Activated naive CD8-positive, alpha-beta T cell treated with anti-CD3 and anti-CD28 coated beads, Interleukin-2, amount 50 U/mL, for 24 hours (primary cell): ENCODE results near the gene ZMYM5.
"Not testable (repeated sequence)": the region's sequence is repeated elsewhere in the genome, so short reads cannot be mapped to it uniquely, and the experiment has no call there.

Experiments used
- ATAC-seq: fragments of 150-1000 bp; cut with Tn5 transposase; one replicate; pipeline ENCODE4 v1.10.0; 2021
- DNase-seq: peaks from one replicate; pipeline ENCODE4 v3.0.0; 2021
- H3K27ac Mint-ChIP-seq: one replicate; pipeline ENCODE4 v1.8.0; 2021; ENCODE audit warnings: mild to moderate bottlenecking, mixed read lengths
- H3K27me3 Mint-ChIP-seq: one replicate; pipeline ENCODE4 v1.8.0; 2021; ENCODE audit warnings: mixed read lengths
- H3K36me3 Mint-ChIP-seq: one replicate; pipeline ENCODE4 v1.8.0; 2021; ENCODE audit warnings: low read depth, mixed read lengths
- H3K4me1 Mint-ChIP-seq: one replicate; pipeline ENCODE4 v1.8.0; 2021; ENCODE audit warnings: mixed read lengths
- H3K4me3 Mint-ChIP-seq: one replicate; pipeline ENCODE4 v1.8.0; 2021; ENCODE audit warnings: mild to moderate bottlenecking, moderate library complexity, mixed read lengths
- H3K9me3 Mint-ChIP-seq: one replicate; pipeline ENCODE4 v1.8.0; 2021; ENCODE audit warnings: mixed read lengths

The ZMYM5 gene

DNA sequence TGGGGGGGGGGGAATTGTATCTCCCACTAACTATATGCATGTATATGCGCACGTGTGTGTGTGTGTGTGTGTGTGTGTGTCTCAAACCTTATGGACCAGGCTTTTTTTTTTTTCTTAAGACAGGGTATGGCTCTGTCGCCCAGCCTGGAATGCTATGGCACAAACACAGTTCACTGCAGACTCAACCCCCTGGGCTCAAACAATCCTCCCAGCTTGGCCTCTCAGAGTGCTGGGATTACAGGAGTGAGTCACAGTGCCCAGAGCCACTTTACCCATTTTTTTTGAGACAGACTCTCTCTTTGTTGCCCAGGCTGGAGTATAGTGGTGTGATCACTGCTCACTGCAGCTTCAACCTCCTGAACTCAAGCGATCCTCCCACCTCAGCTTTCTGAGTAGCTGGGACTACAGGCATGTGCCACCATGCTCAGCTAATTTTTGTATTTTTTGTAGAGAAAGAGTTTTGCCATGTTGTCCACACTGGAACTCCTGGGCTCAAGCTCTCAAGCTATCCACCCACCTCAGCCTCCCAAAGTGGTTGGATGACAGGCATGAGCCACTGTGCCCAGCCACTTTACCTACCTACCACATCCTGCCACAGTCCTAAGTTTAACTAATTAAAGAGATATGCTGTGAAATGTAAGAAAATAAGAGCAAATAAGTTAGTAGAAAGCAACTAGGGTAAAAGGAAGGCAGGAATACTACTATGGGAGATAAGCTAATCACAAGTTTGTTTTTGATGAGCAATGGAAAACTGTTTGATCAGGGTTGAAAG lies 2.4 kb downstream of the ZMYM5 start:
- H3K4me3 Mint-ChIP-seq, result peak overlapping the region; percentile 92
- no peaks in the 10 kb centered on the region for H3K27me3 Mint-ChIP-seq
- H3K36me3 Mint-ChIP-seq, result peaks cover 32% of the 10 kb centered on the region
- peaks cover 4% of the 10 kb centered on the region for H3K9me3 Mint-ChIP-seq
- H3K4me1 Mint-ChIP-seq, result peaks cover 42% of the 10 kb centered on the region
- peak overlapping the region; percentile 94 for H3K27ac Mint-ChIP-seq
- DNase-seq (no peak), ATAC-seq (no peak)

DNA sequence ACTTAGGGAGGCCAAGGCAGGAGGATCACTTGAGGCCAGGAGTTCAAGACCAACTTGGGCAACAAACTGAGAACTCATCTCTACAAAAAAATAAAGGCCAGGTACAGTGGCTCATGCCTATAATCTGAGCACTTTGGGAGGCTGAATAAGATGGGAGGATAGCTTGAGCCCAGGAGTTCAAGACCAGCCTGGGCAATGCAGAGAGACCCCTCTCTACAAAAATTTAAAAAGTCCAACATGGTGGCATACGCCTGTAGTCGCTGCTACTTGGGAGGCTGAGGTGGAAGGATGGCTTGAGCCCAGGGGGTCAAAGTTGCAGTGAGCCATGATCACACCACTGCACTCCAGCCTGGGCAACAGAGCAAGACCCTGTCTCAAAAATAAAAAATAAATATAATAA lies 5.8 kb downstream of the ZMYM5 start:
- H3K4me3 Mint-ChIP-seq, DNase-seq, H3K9me3 Mint-ChIP-seq, H3K27ac Mint-ChIP-seq, H3K27me3 Mint-ChIP-seq, ATAC-seq: not testable (repeated sequence)
- H3K36me3 Mint-ChIP-seq, result peaks cover 40% of the 10 kb centered on the region
- peaks cover 42% of the 10 kb centered on the region for H3K4me1 Mint-ChIP-seq

DNA sequence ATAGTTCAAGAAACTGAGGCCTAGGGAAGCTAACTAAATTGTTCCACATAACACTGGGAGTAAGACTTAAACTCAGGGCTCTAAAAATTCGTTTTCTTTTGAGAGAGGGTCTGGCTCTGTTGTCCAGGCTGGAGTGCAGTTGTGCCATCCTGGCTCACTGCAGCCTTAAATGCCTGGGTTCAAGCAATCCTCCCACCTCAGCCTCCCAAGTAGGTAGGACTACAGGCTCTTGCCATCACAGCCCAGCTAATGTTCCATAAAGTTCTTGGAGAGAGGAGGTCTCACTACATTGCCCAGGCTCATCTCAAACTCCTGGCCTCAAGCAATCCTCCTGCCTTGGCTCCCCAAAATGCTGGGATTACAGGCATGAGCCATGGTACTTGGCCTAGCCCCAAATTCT lies 10.7 kb downstream of the ZMYM5 start:
- Mint-ChIP-seq H3K4me3 (no peak overlapping the region), H3K9me3 (peaks cover 4% of the 10 kb centered on the region), H3K4me1 (peaks cover 23% of the 10 kb centered on the region), H3K36me3 (peaks cover 34% of the 10 kb centered on the region), H3K27me3 (no peaks in the 10 kb centered on the region), H3K27ac (no peak overlapping the region)
- ATAC-seq (no peak), DNase-seq (no peak)

DNA sequence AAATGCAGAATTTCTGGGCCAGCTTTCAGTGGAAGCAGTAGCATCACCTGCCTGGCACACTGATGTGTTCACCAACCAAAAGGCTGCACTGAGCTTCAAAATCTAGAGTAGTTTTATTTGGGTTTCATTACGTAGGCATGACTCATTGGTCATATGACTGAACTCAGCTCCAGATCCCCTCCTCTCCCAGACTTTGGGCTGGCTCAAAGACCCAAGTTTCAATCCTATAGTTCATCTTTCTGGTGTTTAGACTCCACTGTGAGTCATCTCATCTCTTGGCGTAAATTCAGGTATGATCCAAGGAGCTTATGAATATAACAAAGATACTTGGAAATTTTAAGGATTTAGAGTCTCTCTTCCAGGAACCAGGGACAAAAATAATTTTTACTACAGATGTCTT lies 17.7 kb downstream of the ZMYM5 start:
- Mint-ChIP-seq H3K4me3 (no peak overlapping the region), H3K27me3 (no peaks in the 10 kb centered on the region), H3K36me3 (peaks cover 14% of the 10 kb centered on the region), H3K4me1 (peaks cover 13% of the 10 kb centered on the region), H3K27ac (no peak overlapping the region), H3K9me3 (no peaks in the 10 kb centered on the region)
- peak; percentile 82 for ATAC-seq
- DNase-seq, result no peak

DNA sequence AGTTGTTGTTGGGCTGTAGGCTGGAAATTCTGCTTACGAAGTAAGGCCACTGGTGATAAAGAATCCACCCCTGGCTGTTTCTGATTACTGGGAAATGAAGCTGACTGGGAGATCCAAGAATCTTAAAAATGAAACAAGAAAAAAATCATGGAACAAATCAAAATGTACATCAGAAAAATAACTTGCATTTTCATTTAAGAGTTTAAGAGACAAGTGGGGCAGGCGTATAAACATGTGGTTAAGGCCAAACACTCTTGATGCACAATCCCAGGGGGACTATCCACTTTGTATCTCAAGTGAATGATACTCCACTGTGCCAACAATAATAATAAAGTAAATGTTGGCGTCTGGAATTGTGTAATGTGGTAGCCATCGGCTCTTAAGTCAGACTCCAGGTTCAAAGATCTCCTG lies 24.6 kb downstream of the ZMYM5 start:
- DNase-seq, result no peak
- no peaks in the 10 kb centered on the region for H3K27me3 Mint-ChIP-seq
- H3K36me3 Mint-ChIP-seq, result peaks cover 43% of the 10 kb centered on the region
- H3K4me1 Mint-ChIP-seq, result peaks cover 2% of the 10 kb centered on the region
- H3K27ac Mint-ChIP-seq, result no peak overlapping the region
- ATAC-seq, result no peak
- H3K4me3 Mint-ChIP-seq, result no peak overlapping the region
- no peaks in the 10 kb centered on the region for H3K9me3 Mint-ChIP-seq

DNA sequence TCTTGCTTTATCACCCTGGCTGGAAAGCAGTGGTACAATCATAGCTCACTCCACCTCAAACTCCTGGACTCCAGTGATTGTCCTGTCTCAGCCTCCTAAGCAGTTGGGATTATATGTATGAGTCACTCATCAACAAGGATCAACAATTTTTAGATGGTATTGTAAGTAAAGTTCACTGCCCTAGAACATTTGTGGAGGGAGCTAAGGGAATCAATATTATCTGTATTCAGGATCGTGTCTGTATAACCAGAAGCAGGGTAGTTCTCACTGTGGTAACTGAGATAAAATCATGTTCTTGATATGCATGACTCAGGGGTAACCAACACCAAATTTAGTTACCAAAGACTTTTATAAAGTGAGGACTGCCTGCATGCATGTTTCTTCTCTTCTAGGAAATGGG lies 27.0 kb downstream of the ZMYM5 start:
- ATAC-seq, result no peak
- no peaks in the 10 kb centered on the region for H3K9me3 Mint-ChIP-seq
- H3K27me3 Mint-ChIP-seq, result no peaks in the 10 kb centered on the region

DNA sequence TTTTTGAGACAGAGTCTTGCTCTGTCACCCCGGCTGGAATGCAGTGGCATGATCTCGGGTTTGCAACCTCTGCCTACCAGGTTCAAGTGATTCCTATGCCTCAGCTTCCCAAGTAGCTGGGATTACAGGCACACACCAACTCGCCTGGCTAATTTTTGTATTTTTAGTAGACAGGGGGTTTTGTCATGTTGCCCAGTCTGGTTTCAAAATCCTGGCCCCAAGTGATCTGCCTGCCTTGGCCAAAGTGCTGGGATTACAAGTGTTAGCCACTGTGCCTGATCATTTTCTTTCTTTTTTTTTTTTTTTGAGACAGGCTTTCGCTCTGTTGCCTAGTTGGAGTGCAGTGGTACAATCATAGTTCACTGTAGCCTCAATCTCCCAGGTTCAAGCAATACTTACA lies 28.7 kb downstream of the ZMYM5 start:
- ATAC-seq (no peak), DNase-seq (no peak)
- Mint-ChIP-seq H3K27me3 (no peaks in the 10 kb centered on the region), H3K36me3 (peaks cover 49% of the 10 kb centered on the region), H3K9me3 (no peaks in the 10 kb centered on the region), H3K4me1 (peaks cover 2% of the 10 kb centered on the region), H3K4me3 (no peak overlapping the region), H3K27ac (no peak overlapping the region)

More for the DNA sequence above, 27.0 kb downstream of the ZMYM5 start:
- no peak overlapping the region for H3K4me3 Mint-ChIP-seq
- DNase-seq, result no peak
- peaks cover 2% of the 10 kb centered on the region for H3K4me1 Mint-ChIP-seq
- no peak overlapping the region for H3K27ac Mint-ChIP-seq
- peaks cover 48% of the 10 kb centered on the region for H3K36me3 Mint-ChIP-seq

DNA sequence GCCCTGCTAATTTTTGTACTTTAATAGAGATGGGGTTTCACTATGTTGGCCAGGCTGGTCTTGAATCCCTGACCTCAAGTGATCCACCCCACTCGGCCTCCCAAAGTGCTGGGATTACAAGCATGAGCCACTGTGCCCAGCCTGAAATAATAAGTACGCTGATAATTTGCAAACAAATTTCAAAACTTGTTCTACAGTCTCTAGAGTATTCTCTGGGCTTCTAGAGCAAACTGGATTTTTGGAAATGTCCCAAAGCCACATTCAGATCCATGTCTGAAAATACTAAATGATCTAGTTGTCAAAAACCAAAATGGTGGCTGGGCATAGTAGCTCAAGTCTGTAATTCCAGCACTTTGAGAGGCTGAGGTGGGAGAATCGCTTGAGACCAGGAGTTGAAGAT lies 40.8 kb downstream of the ZMYM5 start:
- H3K4me3 Mint-ChIP-seq, result no peak overlapping the region
- peaks cover 29% of the 10 kb centered on the region for H3K36me3 Mint-ChIP-seq
- DNase-seq (no peak), ATAC-seq (no peak)
- H3K27ac Mint-ChIP-seq, result no peak overlapping the region
- H3K27me3 Mint-ChIP-seq, result no peaks in the 10 kb centered on the region
- H3K4me1 Mint-ChIP-seq, result no peaks in the 10 kb centered on the region
- no peaks in the 10 kb centered on the region for H3K9me3 Mint-ChIP-seq

DNA sequence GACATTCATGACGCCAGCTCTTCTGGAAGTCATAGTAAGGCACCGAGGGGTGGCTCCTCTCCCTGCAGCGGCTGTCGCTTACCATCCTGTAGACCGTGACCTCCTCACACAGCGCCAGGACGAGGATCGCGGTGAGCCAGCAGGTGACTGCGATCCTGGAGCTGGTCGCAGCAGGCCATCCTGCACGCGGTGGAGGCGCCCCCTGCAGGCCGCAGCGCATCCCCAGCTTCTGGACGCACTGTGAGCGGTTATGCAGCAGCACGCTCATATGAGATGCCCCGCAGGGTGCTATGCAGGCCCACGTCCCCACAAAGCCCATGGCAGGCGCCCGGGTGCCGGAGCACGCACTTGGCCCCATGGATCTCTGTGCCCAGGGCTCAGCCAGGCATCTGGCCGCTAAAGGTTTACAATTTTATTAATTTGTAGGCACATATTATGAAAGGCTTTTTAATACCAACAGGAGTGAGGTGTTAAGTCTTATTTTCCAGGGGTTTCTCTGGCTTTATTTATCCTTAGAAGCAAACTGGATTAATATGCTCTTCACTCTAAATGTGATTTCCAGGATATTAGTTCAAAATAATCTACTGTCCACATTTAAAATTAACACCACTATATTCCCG lies 45.1 kb downstream of the ZMYM5 start:
- Mint-ChIP-seq H3K9me3 (no peaks in the 10 kb centered on the region), H3K27ac (no peak overlapping the region), H3K36me3 (peaks cover 17% of the 10 kb centered on the region), H3K4me3 (no peak overlapping the region), H3K4me1 (no peaks in the 10 kb centered on the region), H3K27me3 (no peaks in the 10 kb centered on the region)
- ATAC-seq (peak; percentile 63), DNase-seq (peak; percentile 40)

DNA sequence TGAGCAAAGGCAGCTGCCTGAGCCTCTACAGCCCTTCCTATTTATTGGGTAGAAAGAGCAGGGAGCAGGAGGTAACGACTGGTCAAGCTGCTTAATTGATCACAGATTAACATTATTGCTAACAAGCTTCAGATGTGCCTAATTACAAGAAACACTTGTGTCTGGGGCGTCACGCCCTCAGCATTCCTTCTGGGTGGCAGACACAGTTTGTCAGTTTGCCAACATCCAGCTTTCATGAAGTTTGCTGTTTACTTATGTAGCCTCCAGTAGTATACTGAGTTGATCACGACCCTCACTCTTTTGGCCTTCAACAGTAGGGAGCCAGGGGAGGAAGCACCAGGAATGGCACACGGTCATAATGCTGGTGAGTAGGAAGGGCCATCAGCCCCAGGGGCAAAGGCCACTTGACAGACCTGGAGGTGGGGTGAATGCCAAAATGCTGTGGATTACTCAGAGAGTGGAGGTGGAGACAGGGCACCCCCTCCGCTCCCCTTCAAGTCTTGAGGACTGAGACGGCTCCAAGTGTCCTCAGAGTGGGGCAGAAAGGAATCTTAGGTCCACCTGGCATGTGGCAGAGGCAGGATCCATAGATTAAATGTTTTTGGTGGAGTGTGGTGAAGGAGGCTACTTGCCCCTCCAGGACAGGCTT lies 45.8 kb downstream of the ZMYM5 start:
- peaks cover 17% of the 10 kb centered on the region for H3K36me3 Mint-ChIP-seq
- H3K27ac Mint-ChIP-seq, result no peak overlapping the region
- no peaks in the 10 kb centered on the region for H3K9me3 Mint-ChIP-seq
- ATAC-seq, result no peak
- DNase-seq, result no peak
- H3K4me1 Mint-ChIP-seq, result no peaks in the 10 kb centered on the region
- no peak overlapping the region for H3K4me3 Mint-ChIP-seq
- no peaks in the 10 kb centered on the region for H3K27me3 Mint-ChIP-seq

DNA sequence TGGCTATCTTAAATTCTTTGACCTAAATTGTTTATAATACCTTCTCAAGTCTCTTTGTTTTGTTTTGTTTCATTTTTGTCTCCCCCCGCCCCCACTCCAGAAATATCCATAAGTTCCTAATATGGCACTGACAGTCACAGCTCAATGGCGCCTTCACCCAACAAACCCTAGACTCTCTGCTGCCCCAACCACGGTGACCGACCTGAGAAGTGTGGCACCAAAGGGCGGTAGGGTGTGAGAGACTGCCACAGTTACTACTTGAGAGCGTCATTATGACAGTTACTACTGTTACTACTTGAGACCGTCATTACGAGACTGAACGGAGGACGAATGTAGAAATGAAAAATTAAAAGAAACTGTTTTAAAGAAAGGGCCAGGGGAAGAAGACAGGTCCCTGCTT lies 46.3 kb downstream of the ZMYM5 start:
- Mint-ChIP-seq H3K4me3 (no peak overlapping the region), H3K36me3 (peaks cover 19% of the 10 kb centered on the region), H3K27me3 (no peaks in the 10 kb centered on the region), H3K9me3 (no peaks in the 10 kb centered on the region), H3K27ac (no peak overlapping the region), H3K4me1 (no peaks in the 10 kb centered on the region)
- ATAC-seq, result no peak
- no peak for DNase-seq

DNA sequence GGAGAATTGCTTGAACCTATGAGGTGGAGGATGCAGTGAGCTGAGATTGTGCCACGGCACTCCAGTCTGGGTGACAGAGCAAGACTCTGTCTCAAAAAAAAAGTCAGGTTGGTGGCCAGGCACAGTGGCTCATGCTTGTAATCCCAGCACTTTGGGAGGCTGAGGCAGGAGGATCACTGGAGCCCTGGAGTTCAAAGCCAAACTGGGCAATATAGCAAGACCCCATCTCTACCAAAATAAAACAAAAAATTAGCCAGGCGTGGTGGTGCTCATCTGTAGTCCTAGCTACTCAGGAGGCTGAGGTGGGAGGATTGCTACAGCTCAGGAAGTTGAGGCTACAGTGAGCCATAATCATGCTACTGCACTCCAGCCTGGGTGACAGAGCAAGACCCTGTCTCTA lies 47.6 kb downstream of the ZMYM5 start:
- not testable (repeated sequence) for H3K27me3 Mint-ChIP-seq, H3K27ac Mint-ChIP-seq, H3K4me1 Mint-ChIP-seq, H3K9me3 Mint-ChIP-seq, DNase-seq, H3K4me3 Mint-ChIP-seq, ATAC-seq
- peaks cover 16% of the 10 kb centered on the region for H3K36me3 Mint-ChIP-seq

DNA sequence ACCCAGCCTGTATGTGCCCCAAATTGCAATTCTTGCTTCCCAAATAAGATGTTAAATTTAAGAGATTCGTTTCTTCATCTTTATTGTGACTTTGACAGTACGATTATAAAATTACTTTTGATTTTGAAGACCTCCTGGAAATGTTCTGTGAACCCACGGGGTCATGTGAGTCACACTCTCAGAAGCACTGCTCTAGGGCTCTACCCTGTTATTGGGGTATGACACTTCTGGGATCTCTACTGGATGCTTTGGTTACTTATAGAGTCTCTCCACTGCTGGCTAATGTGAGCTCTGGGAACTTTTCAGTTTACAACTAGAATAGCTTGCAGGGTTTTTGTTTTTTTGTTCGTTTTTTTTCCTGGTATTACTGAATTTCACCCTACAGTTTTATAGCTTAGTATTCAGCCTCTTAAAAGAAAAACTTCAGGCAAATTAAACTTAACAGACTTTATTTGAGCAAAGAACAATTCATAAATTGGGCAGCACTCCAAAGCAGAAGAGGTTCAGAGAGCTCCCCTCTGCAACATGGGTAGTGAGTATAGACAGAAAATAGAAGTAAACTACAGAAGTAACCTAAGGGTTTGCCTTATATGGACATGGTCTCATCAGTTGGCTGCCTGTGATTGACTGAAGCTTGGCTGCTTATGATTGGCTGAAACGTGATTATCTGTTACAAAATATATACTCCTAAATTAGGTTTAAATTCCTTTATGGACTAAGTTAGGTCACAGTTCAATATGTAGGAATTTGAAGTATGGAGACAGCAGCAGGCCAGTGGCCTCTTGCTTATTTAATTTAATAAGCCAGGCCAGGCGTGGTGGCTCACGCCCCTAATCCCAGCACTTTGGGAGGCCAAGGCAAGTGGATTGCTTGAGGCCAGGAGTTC lies 52.2 kb downstream of the ZMYM5 start:
- Mint-ChIP-seq H3K4me1 (peaks cover 6% of the 10 kb centered on the region), H3K36me3 (peaks cover 2% of the 10 kb centered on the region), H3K27me3 (no peaks in the 10 kb centered on the region), H3K9me3 (no peaks in the 10 kb centered on the region), H3K4me3 (no peak overlapping the region), H3K27ac (no peak overlapping the region)
- ATAC-seq, result peak; percentile 84
- no peak for DNase-seq

DNA sequence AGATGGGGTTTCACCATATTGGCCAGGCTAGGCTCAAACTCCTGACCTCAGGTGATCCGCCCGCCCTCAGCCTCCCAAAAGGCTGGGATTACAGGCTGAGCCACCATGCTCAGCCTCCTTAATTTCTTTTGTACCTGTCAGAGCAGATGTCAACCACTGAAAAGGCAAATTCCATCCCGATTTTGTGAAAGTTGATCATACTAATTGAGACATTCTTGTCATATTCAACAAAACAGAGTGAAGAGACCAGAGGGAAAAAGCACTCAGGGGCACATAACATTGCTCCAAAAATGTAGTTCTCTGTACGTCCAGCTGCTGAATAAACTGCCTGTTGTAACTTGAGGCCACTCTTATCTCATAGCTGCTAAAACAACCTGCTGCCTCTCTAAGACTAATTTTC lies 53.3 kb downstream of the ZMYM5 start:
- Mint-ChIP-seq H3K27ac (no peak overlapping the region), H3K27me3 (no peaks in the 10 kb centered on the region), H3K4me3 (no peak overlapping the region), H3K9me3 (no peaks in the 10 kb centered on the region), H3K36me3 (peaks cover 2% of the 10 kb centered on the region), H3K4me1 (peaks cover 6% of the 10 kb centered on the region)
- ATAC-seq (no peak), DNase-seq (no peak)
